Endothelial cell of umbilical vein (primary cell): ENCODE measurements around the gene RPIA. TPM values are rescaled to one million over a fixed set of nuclear protein-coding genes. Genes with fewer than 3 reads are reported as not detected.

Experiments used
- BruUV-seq: library from RNA; stranded (reverse); fragments of 400-500 nt; replicated peaks from 2 replicates; lab custom pipeline; 2021; lab: Mats Ljungman, UMichigan
- CTCF ChIA-PET: fragments of 300-600, 350-600 bp; sonication (Branson Sonifier 250); formaldehyde crosslinking; loops from one replicate; lab custom pipeline; 2021; ENCODE audit warnings: antibody characterized with exemption, inconsistent platforms; lab: Charles Lee
- POLR2A ChIA-PET: fragments of 300-600, 350-600 bp; sonication (Branson Sonifier 250); formaldehyde crosslinking; loops from one replicate; lab custom pipeline; 2021; ENCODE audit warnings: antibody characterized with exemption, inconsistent platforms; lab: Charles Lee
- DNase-seq: peaks from one replicate; pipeline ENCODE4 v3.0.0-alpha.2; 2011; ENCODE audit warnings: low read depth, low spot score
- FAIRE-seq: peaks from 2 replicates; lab custom pipeline; 2011; peaks lifted over from hg19 to GRCh38; lab: Jason Lieb, UNC
- H2AFZ ChIP-seq: 2 replicates; pipeline ENCODE4 v1.6.0; 2012; ENCODE audit warnings: low read depth, low read length, control low read depth, inconsistent platforms
- H3K27ac ChIP-seq: 2 replicates; pipeline ENCODE4 v1.5.1; 2011; ENCODE audit warnings: low read depth, mild to moderate bottlenecking, control low read depth, low read length, moderate library complexity; ENCODE audit not compliant: insufficient read depth
- H3K27me3 ChIP-seq, 2 experiments: 2 replicates each; pipeline versions ENCODE4 v1.6.0 to v1.6.1; 2011; ENCODE audit warnings: low read length in 2 of 2, mixed read lengths in 1 of 2; ENCODE audit not compliant: control insufficient read depth in 2 of 2, insufficient read depth in 2 of 2
- H3K36me3 ChIP-seq, 2 experiments: 2 replicates in 1 of 2; 3 replicates in 1 of 2; pipeline ENCODE4 v1.5.1; 2011; ENCODE audit warnings: low read length in 2 of 2, mild to moderate bottlenecking in 1 of 2, moderate library complexity in 1 of 2; ENCODE audit not compliant: control insufficient read depth in 2 of 2, insufficient read depth in 2 of 2; ENCODE audit errors: extremely low read depth in 1 of 2
- H3K4me1 ChIP-seq: 3 replicates; pipeline ENCODE4 v1.5.1; 2011; ENCODE audit warnings: mild to moderate bottlenecking, low read length; ENCODE audit not compliant: control insufficient read depth, insufficient read depth; ENCODE audit errors: extremely low read depth
- H3K4me2 ChIP-seq: 2 replicates; pipeline ENCODE4 v1.6.1; 2011; ENCODE audit warnings: low read length, control low read depth, mixed read lengths; ENCODE audit not compliant: insufficient read depth
- H3K4me3 ChIP-seq, 3 experiments: fragments of 200-600 bp in 1 of 3; sonication (generic), shearing (Covaris generic) in 1 of 3; replicated peaks in 1 of 3; 2 replicates each; pipeline ENCODE4 v1.5.1; 2011 to 2016; ENCODE audit warnings: control low read depth in 3 of 3, low read length in 3 of 3, mild to moderate bottlenecking in 2 of 3, inconsistent platforms in 1 of 3, low read depth in 1 of 3, moderate library complexity in 1 of 3; ENCODE audit not compliant: insufficient read depth in 1 of 3
- H3K79me2 ChIP-seq: 2 replicates; pipeline ENCODE4 v1.6.0; 2012; ENCODE audit warnings: low read length, inconsistent platforms; ENCODE audit not compliant: control insufficient read depth, insufficient read depth
- H3K9ac ChIP-seq: replicated peaks from 2 replicates; pipeline ENCODE3; 2011; ENCODE audit warnings: low read length, control low read depth; ENCODE audit not compliant: insufficient read depth; ENCODE audit errors: extremely low read depth
- H3K9me1 ChIP-seq: replicated peaks from 3 replicates; pipeline ENCODE4 v1.6.0; 2011; ENCODE audit warnings: mild to moderate bottlenecking, low read length; ENCODE audit not compliant: control insufficient read depth, insufficient read depth; ENCODE audit errors: extremely low read depth
- H3K9me3 ChIP-seq: replicated peaks from 2 replicates; pipeline ENCODE4 v1.5.1; 2012; ENCODE audit warnings: low read length, inconsistent platforms; ENCODE audit not compliant: control insufficient read depth, insufficient read depth
- H4K20me1 ChIP-seq: replicated peaks from 2 replicates; pipeline ENCODE3; 2011; ENCODE audit warnings: mild to moderate bottlenecking, low read length; ENCODE audit not compliant: control insufficient read depth, insufficient read depth; ENCODE audit errors: extremely low read depth
- CTCF ChIP-seq, 2 donors: IDR thresholded peaks; 1 replicate in 1 of 2; 2 replicates in 1 of 2; pipeline ENCODE4 v1.5.1; 2011; ENCODE audit warnings: low read length in 2 of 2, mild to moderate bottlenecking in 2 of 2, moderate library complexity in 2 of 2, control low read depth in 1 of 2, inconsistent platforms in 1 of 2, low read depth in 1 of 2; ENCODE audit not compliant: insufficient read depth in 1 of 2; ENCODE audit errors: extremely low read depth in 1 of 2
- EZH2 ChIP-seq: IDR thresholded peaks from 2 replicates; pipeline ENCODE4 v1.6.1; 2012; ENCODE audit warnings: borderline replicate concordance, low read depth, mild to moderate bottlenecking, moderate library complexity, low read length, inconsistent platforms; ENCODE audit not compliant: severe bottlenecking
- FOS ChIP-seq: IDR thresholded peaks from 2 replicates; pipeline ENCODE4 v1.6.1; 2011; ENCODE audit warnings: mild to moderate bottlenecking, low read length, moderate library complexity, borderline replicate concordance; ENCODE audit not compliant: insufficient read depth
- GATA2 ChIP-seq: IDR thresholded peaks from 2 replicates; pipeline ENCODE4 v1.7.0; 2011; ENCODE audit warnings: low read depth, mild to moderate bottlenecking, moderate library complexity, mixed read lengths, low read length; ENCODE audit not compliant: insufficient read length, insufficient read depth
- JUN ChIP-seq: IDR thresholded peaks from 2 replicates; pipeline ENCODE4 v1.6.1; 2011; ENCODE audit warnings: borderline replicate concordance, low read depth; ENCODE audit not compliant: insufficient read length, insufficient read depth
- MAX ChIP-seq: IDR thresholded peaks from 2 replicates; pipeline ENCODE4 v1.6.1; 2011; ENCODE audit not compliant: insufficient read depth, insufficient read length
- MYC ChIP-seq: IDR thresholded peaks from one replicate; pipeline ENCODE4 v1.6.1; 2011; ENCODE audit warnings: mild to moderate bottlenecking, low read depth, low read length
- POLR2A ChIP-seq: IDR thresholded peaks from 2 replicates; pipeline ENCODE4 v1.6.1; 2012; ENCODE audit warnings: low read depth, mild to moderate bottlenecking, control low read depth, low read length
- POLR2AphosphoS5 ChIP-seq: IDR thresholded peaks from 2 replicates; pipeline ENCODE4 v1.6.1; 2012; ENCODE audit warnings: low read depth, mild to moderate bottlenecking, control low read depth, low read length, moderate library complexity; ENCODE audit not compliant: insufficient read depth
- dilution Hi-C: fragments of 300-500 bp; cut with MboI; formaldehyde crosslinking; loops from one replicate; pipeline ENCODE4 v1.15.0; 2019; ENCODE audit warnings: low sequenced_read_pairs; ENCODE audit not compliant: extremely low pct_ligation_motif_present
- intact Hi-C: fragments of 100-400 bp; cut with micrococcal nuclease; formaldehyde crosslinking; loops from one replicate; pipeline ENCODE4 v1.10.0; 2022
- polyA plus RNA-seq, 4 experiments: library from polyadenylated mRNA; depleted of rRNA in 3 of 4; stranded (reverse) in 3 of 4; unstranded in 1 of 4; fragments of >200 nt; gene quantifications; 2 replicates each; pipeline versions ENCODE4 v1.2.1 to v1.2.3, GENCODE V29; 2011 to 2012; ENCODE audit warnings: missing spikeins in 1 of 4
- total RNA-seq: library from RNA; stranded (reverse); gene quantifications from 2 replicates; pipeline ENCODE4 v1.2.3, GENCODE V29; 2021

Gene RPIA
- total and polyA plus RNA-seq, 2 donors (not counting 3 experiments of a cell fraction or from before 2014, with no cell fraction given), result 15.7 to 30.3 TPM

GRCh38 chr2:88680266-88680902 is 11.1 kb upstream of the RPIA start:
- no peak for TF ChIP-seq POLR2AphosphoS5
- TF ChIP-seq GATA2, result no peak
- TF ChIP-seq CTCF (IDR thresholded peaks at IDR 0.05; ENCODE audit: extremely low read depth in 1 of 2, insufficient read depth in 1 of 2, low read depth in 1 of 2, low read length in 2 of 2), result no peak
- no peak for TF ChIP-seq FOS
- no peak for TF ChIP-seq JUN
- TF ChIP-seq POLR2A, result no peak
- no peak for TF ChIP-seq EZH2
- no peak for TF ChIP-seq MAX
- TF ChIP-seq MYC, result no peak
- BruUV-seq, result no TSS peak
- Histone ChIP-seq H3K9me1 (no peaks in the 10 kb centered on the region), H3K27ac (no peak overlapping the region), H3K4me3 (no peak overlapping the region), H2AFZ (no peak overlapping the region), H3K79me2 (no peaks in the 10 kb centered on the region), H3K4me2 (no peak overlapping the region), H4K20me1 (no peaks in the 10 kb centered on the region), H3K9me3 (peaks cover 4% of the 10 kb centered on the region), H3K27me3 (peaks cover 1 to 3% of the 10 kb centered on the region in 2 experiments), H3K36me3 (no peaks in the 10 kb centered on the region), H3K9ac (no peak overlapping the region), H3K4me1 (no peaks in the 10 kb centered on the region)
- ChIA-PET POLR2A (no interaction called here), CTCF (interaction anchor here (1.0 to 2.1 kb wide), 3 partner anchors 9 to 89 kb away, joined by 3 to 8 read pairs (median 8); no protein-coding TSS in a partner anchor)
- no peak for FAIRE-seq
- dilution Hi-C loops (no loop called here), intact Hi-C loops (no loop called here)
- DNase-seq, result no peak
